B cell (primary cell): ENCODE data around the gene MED31. TPM values are rescaled to one million over a fixed set of nuclear protein-coding genes. Genes with fewer than 3 reads are reported as not detected.

ENCODE experiments used
- ATAC-seq: fragments of 200-7000 bp; cut with Tn5 transposase; one replicate; pipeline ENCODE4 v1.10.0; 2021; ENCODE audit warnings: low read depth, mild to moderate bottlenecking, moderate number of reproducible peaks, moderate library complexity
- CTCF ChIA-PET: fragments of 350-600 bp; sonication (Branson Sonifier 250); formaldehyde crosslinking; loops from one replicate; lab custom pipeline; 2021; ENCODE audit warnings: antibody characterized with exemption, inconsistent platforms; lab: Charles Lee
- POLR2A ChIA-PET: fragments of 350-600 bp; sonication (Branson Sonifier 250); formaldehyde crosslinking; loops from one replicate; lab custom pipeline; 2021; ENCODE audit warnings: antibody characterized with exemption; lab: Charles Lee
- DNase-seq: peaks from one replicate; pipeline ENCODE4 v3.0.0; 2013
- H2AFZ ChIP-seq: 2 replicates; pipeline ENCODE4 v1.6.1; 2012; ENCODE audit warnings: mild to moderate bottlenecking, low read depth, low read length; ENCODE audit not compliant: insufficient read depth, poor library complexity, severe bottlenecking
- H3K27ac ChIP-seq, 2 donors: 1 replicate in 1 of 2; 2 replicates in 1 of 2; pipeline ENCODE4 v1.5.1; 2012 to 2013; ENCODE audit warnings: low read length in 2 of 2, mild to moderate bottlenecking in 2 of 2, moderate library complexity in 1 of 2
- H3K27me3 ChIP-seq, 4 experiments: fragments of 200-600 bp in 1 of 4; sonication (generic) in 1 of 4; replicated peaks in 1 of 4; 1 replicate in 2 of 4; 2 replicates in 2 of 4; pipeline versions ENCODE4 v1.6.1 to v1.7.0; 2013 to 2016; ENCODE audit warnings: low read length in 3 of 4, mild to moderate bottlenecking in 2 of 4, mixed read lengths in 1 of 4, moderate library complexity in 1 of 4; ENCODE audit not compliant: insufficient read depth in 4 of 4, control insufficient read depth in 3 of 4; ENCODE audit errors: control extremely low read depth in 1 of 4
- H3K36me3 ChIP-seq, 2 experiments: replicated peaks in 1 of 2; 1 replicate in 1 of 2; 2 replicates in 1 of 2; pipeline versions ENCODE4 v1.6.1 to v1.7.1; 2013; ENCODE audit warnings: low read length in 1 of 2; ENCODE audit not compliant: insufficient read depth in 2 of 2, control insufficient read depth in 1 of 2; ENCODE audit errors: control extremely low read depth in 1 of 2, extremely low read depth in 1 of 2
- H3K4me1 ChIP-seq, 2 donors: fragments of 200-600 bp in 1 of 2; sonication (generic) in 1 of 2; 1 replicate in 1 of 2; 2 replicates in 1 of 2; pipeline versions ENCODE4 v1.5.1 to v1.6.1; 2013 to 2017; ENCODE audit warnings: low read length in 2 of 2; ENCODE audit not compliant: control insufficient read depth in 2 of 2, insufficient read depth in 2 of 2
- H3K4me2 ChIP-seq: replicated peaks from 2 replicates; pipeline ENCODE3; 2012; ENCODE audit warnings: mild to moderate bottlenecking, low read depth, low read length; ENCODE audit not compliant: poor library complexity, severe bottlenecking
- H3K4me3 ChIP-seq, 5 experiments: fragments of 200-600 bp in 1 of 5; sonication (generic) in 1 of 5; 1 replicate in 3 of 5; 2 replicates in 2 of 5; pipeline versions ENCODE4 v1.5.1 to v1.7.0; 2011 to 2016; ENCODE audit warnings: low read length in 4 of 5, mild to moderate bottlenecking in 4 of 5, low read depth in 2 of 5, control low read depth in 1 of 5, moderate library complexity in 1 of 5; ENCODE audit not compliant: insufficient read depth in 1 of 5; ENCODE audit errors: control extremely low read depth in 1 of 5, extremely low read depth in 1 of 5
- H3K79me2 ChIP-seq: fragments of 200-600 bp; sonication (generic); one replicate; pipeline ENCODE4 v1.6.0; 2016; ENCODE audit warnings: low read length; ENCODE audit not compliant: control insufficient read depth, insufficient read depth
- H3K9ac ChIP-seq: fragments of 200-600 bp; sonication (generic); 2 replicates; pipeline ENCODE4 v1.6.1; 2017; ENCODE audit warnings: mild to moderate bottlenecking, low read length, moderate library complexity
- H3K9me3 ChIP-seq, 3 donors: one replicate each; pipeline versions ENCODE4 v1.6.1 to v1.7.1; 2013; ENCODE audit warnings: low read length in 2 of 3; ENCODE audit not compliant: control insufficient read depth in 2 of 3, insufficient read depth in 1 of 3; ENCODE audit errors: control extremely low read depth in 1 of 3
- H4K20me1 ChIP-seq: 2 replicates; pipeline ENCODE4 v1.6.0; 2012; ENCODE audit warnings: mild to moderate bottlenecking, low read length; ENCODE audit not compliant: insufficient read depth, control insufficient read depth, poor library complexity, severe bottlenecking
- H3K27ac Mint-ChIP-seq: one replicate; pipeline ENCODE4 v1.8.0; 2021; ENCODE audit warnings: mixed read lengths
- H3K27me3 Mint-ChIP-seq: one replicate; pipeline ENCODE4 v1.8.0; 2021; ENCODE audit warnings: mixed read lengths
- H3K4me1 Mint-ChIP-seq: one replicate; pipeline ENCODE4 v1.8.0; 2021; ENCODE audit warnings: mixed read lengths
- H3K4me3 Mint-ChIP-seq: one replicate; pipeline ENCODE4 v1.8.0; 2021; ENCODE audit warnings: mixed read lengths
- H3K9me3 Mint-ChIP-seq: one replicate; pipeline ENCODE4 v1.8.0; 2022; ENCODE audit warnings: mixed read lengths; ENCODE audit not compliant: insufficient read depth
- CTCF ChIP-seq: fragments of 200-600 bp; IDR thresholded peaks from one replicate; pipeline ENCODE4 v1.8.0; 2022; ENCODE audit warnings: antibody characterized with exemption, mild to moderate bottlenecking
- EZH2 ChIP-seq: IDR thresholded peaks from 2 replicates; pipeline ENCODE4 v1.6.1; 2012; ENCODE audit warnings: borderline replicate concordance, low read depth, mild to moderate bottlenecking, moderate library complexity, low read length; ENCODE audit not compliant: insufficient read depth, poor library complexity, severe bottlenecking
- WGBS: methylation state at CpG from one replicate; pipeline ENCODE4 v1.1.5; 2013; ENCODE audit warnings: missing lambda C conversion rate; ENCODE audit not compliant: insufficient coverage; 5-methylcytosine and 5-hydroxymethylcytosine counted together
- intact Hi-C: fragments of 100-400 bp; cut with micrococcal nuclease; formaldehyde crosslinking; loops from one replicate; pipeline ENCODE4 v1.10.0; 2022
- polyA plus RNA-seq: library from polyadenylated mRNA; depleted of rRNA; stranded (reverse); fragments of >200 nt; gene quantifications from 2 replicates; pipeline ENCODE4 v1.2.3, GENCODE V29; 2012
- total RNA-seq, 2 donors: library from RNA; stranded (reverse); fragments of 120-200 nt in 1 of 2; gene quantifications; 1 replicate in 1 of 2; 2 replicates in 1 of 2; pipeline versions ENCODE4 v1.2.3 to v1.2.4, GENCODE V29; 2013 to 2022

Gene MED31
- total and polyA plus RNA-seq, 2 donors (not counting 1 experiment from before 2014, with no cell fraction given), result 9.2 to 25.5 TPM

GRCh38 chr17:6691546-6691945, 40.1 kb upstream of the MED31 start:
- no peak overlapping the region for H3K4me3 Mint-ChIP-seq
- Histone ChIP-seq H3K79me2 (no peaks in the 10 kb centered on the region), H3K27ac (no peak overlapping the region), H3K36me3 (no peaks in the 10 kb centered on the region), H4K20me1 (no peaks in the 10 kb centered on the region), H3K9me3 (no peaks in the 10 kb centered on the region), H3K4me1 (no peaks in the 10 kb centered on the region), H2AFZ (no peak overlapping the region), H3K9ac (no peak overlapping the region), H3K4me2 (no peak overlapping the region), H3K27me3 (peaks cover 0 to 15% (median 0%) of the 10 kb centered on the region in 4 experiments), H3K4me3 (no peak overlapping the region)
- no peak overlapping the region for H3K27ac Mint-ChIP-seq
- CTCF ChIA-PET, result no interaction called here
- POLR2A ChIA-PET, result no interaction called here
- WGBS, result 73% methylated on average over 1 of the region's 3 CpGs
- intact Hi-C loops, result no loop called here
- H3K9me3 Mint-ChIP-seq, result no peaks in the 10 kb centered on the region
- no peak for TF ChIP-seq CTCF
- no peak for TF ChIP-seq EZH2
- H3K4me1 Mint-ChIP-seq, result no peaks in the 10 kb centered on the region
- H3K27me3 Mint-ChIP-seq, result peaks cover 53% of the 10 kb centered on the region
- no peak for ATAC-seq
- no peak for DNase-seq

GRCh38 chr17:6690641-6691040, 39.2 kb upstream of the MED31 start:
- Mint-ChIP-seq H3K4me1 (no peaks in the 10 kb centered on the region), H3K27ac (no peak overlapping the region), H3K9me3 (no peaks in the 10 kb centered on the region), H3K4me3 (no peak overlapping the region), H3K27me3 (peaks cover 51% of the 10 kb centered on the region)
- Histone ChIP-seq H3K9me3 (no peaks in the 10 kb centered on the region), H4K20me1 (no peaks in the 10 kb centered on the region), H3K4me3 (no peak overlapping the region), H3K9ac (no peak overlapping the region), H3K4me1 (no peaks in the 10 kb centered on the region), H3K4me2 (no peak overlapping the region), H3K79me2 (no peaks in the 10 kb centered on the region), H3K27ac (no peak overlapping the region), H3K27me3 (peaks cover 0 to 13% (median 0%) of the 10 kb centered on the region in 4 experiments), H3K36me3 (no peaks in the 10 kb centered on the region), H2AFZ (no peak overlapping the region)
- POLR2A ChIA-PET, result no interaction called here
- 88% methylated on average over 11 of the region's 11 CpGs for WGBS
- DNase-seq (no peak), ATAC-seq (no peak)
- TF ChIP-seq CTCF (no peak), EZH2 (no peak)
- CTCF ChIA-PET, result no interaction called here
- intact Hi-C loops, result no loop called here
